Neuron (in vitro differentiated cells): Measurements from ENCODE around the gene STK10.
"Not testable (repeated sequence)": the region's sequence is repeated elsewhere in the genome, so short reads cannot be mapped to it uniquely, and the experiment has no call there.

Experiments
- H2AFZ ChIP-seq: one replicate; pipeline ENCODE4 v1.6.1; 2013; ENCODE audit warnings: low read depth, mild to moderate bottlenecking, inconsistent platforms, low read length, moderate library complexity
- H3K27me3 ChIP-seq: one replicate; pipeline ENCODE4 v1.6.1; 2013; ENCODE audit warnings: low read length; ENCODE audit not compliant: insufficient read depth
- H3K36me3 ChIP-seq: one replicate; pipeline ENCODE4 v1.6.1; 2013; ENCODE audit warnings: low read length; ENCODE audit not compliant: insufficient read depth
- H3K4me1 ChIP-seq: one replicate; pipeline ENCODE4 v1.6.1; 2013; ENCODE audit warnings: low read length; ENCODE audit not compliant: insufficient read depth
- H3K4me3 ChIP-seq: 2 replicates; pipeline ENCODE4 v1.5.1; 2013; ENCODE audit warnings: mild to moderate bottlenecking, low read length, moderate library complexity
- H3K9me3 ChIP-seq: one replicate; pipeline ENCODE4 v1.6.1; 2013; ENCODE audit warnings: low read length

STK10 gene

DNA sequence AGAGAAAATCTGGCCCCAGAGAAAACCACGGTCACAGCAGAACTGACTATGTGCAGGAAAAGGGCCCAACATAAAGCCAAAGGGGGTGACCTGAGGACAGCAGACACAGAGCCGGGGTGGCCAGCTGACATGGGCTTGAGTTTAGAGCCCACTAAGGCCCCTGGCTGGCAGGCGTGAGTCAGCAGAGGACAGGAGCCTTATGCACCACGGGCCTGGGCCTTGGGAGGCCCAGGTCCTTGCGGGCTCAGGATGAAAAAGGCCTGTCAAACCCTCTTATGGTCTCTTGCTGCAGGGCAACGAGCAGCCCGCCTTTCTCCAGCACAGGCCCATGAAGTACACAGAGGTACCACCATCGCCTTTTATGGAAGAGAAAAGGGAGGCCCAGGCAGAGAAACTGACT lies 19.7 kb downstream of the STK10 start:
- no peaks in the 10 kb centered on the region for H3K36me3 ChIP-seq
- H3K9me3 ChIP-seq, result no peaks in the 10 kb centered on the region
- H3K27me3 ChIP-seq, result no peaks in the 10 kb centered on the region
- H3K4me3 ChIP-seq, result no peak overlapping the region
- peaks cover 8% of the 10 kb centered on the region for H3K4me1 ChIP-seq
- H2AFZ ChIP-seq, result no peak overlapping the region

DNA sequence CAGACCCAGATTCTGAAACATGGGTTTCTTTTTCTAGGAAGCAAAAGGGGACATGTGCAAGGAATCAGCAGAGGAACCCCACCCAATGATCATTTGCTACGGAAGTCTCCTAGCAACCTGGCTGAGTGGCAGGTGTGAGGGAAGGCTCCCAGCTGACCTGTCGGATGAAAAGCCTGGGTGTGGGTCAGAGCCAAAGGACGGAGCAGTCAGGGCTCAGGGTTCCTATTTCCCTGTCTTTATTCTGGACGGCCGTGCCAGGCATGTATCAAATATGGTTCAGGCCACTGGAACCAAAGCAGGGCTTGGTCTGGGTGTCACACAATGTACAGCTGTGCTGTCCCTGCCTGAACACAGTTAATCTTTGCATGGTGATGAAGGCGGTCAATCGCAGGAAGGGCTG lies 20.1 kb downstream of the STK10 start:
- Histone ChIP-seq H3K27me3 (no peaks in the 10 kb centered on the region), H2AFZ (no peak overlapping the region), H3K9me3 (no peaks in the 10 kb centered on the region)

DNA sequence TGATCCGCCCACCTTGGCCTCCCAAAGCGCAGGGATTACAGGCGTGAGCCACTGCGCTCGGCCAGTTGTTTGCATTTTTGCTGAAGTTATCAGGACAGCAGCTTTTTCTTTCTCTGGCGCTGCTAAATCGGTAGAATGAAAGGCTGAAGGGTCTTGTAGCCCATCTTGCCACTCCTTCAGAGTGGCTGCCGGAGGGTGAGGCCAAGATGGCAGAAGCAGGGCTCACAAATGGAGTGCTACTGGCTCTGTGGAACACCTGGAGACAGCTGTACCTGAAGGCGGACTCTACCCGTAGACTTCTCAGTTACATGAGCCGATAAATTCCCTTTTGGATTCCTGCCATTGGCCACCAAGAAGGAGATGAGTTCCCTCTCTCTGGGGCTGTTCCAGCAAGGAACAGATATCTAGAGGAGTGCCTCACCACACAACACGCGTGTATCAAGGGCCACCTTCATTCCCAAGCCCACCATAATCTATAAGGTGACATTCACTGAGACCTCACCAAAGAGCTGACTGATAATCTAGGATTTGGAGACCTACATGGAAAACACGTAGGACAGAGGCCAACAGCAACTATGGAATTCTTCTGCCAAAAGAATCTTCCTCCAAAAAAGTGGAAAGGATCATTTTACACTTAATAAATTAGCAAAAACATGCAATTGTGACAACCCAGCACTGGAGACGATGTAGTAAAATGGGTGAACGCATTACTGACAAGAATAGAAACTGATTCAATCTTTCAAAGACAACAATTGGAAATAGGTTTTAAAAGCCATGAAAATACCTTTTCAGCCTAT lies 21.8 kb downstream of the STK10 start:
- Histone ChIP-seq H3K4me3 (no peak overlapping the region), H3K9me3 (no peaks in the 10 kb centered on the region), H3K27me3 (no peaks in the 10 kb centered on the region), H3K36me3 (no peaks in the 10 kb centered on the region), H2AFZ (no peak overlapping the region), H3K4me1 (peaks cover 8% of the 10 kb centered on the region)

More for the DNA sequence above, 20.1 kb downstream of the STK10 start:
- peaks cover 8% of the 10 kb centered on the region for H3K4me1 ChIP-seq
- no peaks in the 10 kb centered on the region for H3K36me3 ChIP-seq
- no peak overlapping the region for H3K4me3 ChIP-seq

DNA sequence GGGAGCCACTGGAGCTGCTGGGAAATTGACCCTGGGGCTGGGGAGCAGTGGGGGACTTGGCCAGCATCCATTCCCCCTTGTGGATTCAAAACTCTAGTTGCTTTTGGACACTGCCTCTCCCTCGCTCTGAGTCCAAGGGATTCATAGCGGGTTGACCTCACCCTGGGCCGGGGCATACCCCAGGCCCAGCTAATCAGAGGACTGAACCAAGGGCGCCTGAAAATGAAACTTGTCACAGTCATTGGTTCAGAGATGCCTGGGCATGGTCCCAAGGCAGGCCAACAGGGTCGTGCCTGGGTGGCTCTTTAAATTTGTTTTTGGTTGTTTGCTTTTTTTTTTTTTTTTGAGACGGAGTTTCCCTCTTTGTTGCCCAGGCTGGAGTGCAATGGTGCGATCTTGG lies 22.6 kb downstream of the STK10 start:
- H2AFZ ChIP-seq, result no peak overlapping the region
- H3K9me3 ChIP-seq, result no peaks in the 10 kb centered on the region
- no peaks in the 10 kb centered on the region for H3K36me3 ChIP-seq
- no peak overlapping the region for H3K4me3 ChIP-seq
- H3K27me3 ChIP-seq, result no peaks in the 10 kb centered on the region
- peaks cover 8% of the 10 kb centered on the region for H3K4me1 ChIP-seq

DNA sequence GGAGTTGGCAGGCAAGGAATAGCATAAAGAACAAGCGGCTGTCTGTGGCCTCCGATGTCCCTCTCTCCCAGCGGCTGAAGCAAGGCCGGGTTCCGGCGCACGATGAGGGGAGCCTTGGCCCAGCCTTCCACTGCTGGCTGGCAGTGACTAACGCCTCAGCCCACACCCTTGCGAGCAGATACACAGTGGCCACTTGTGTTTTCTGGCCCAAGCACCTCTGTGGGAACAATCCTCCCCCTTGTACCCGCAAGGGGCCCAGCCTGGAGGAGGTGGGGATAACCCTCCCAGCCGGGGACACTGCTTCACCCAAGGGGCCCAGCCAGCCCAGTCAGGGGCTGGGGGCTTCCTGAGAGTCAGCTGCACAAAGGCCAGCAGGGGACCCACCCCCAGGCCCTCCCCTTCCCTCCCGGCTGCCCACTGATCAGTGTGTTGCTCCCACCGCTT lies 23.2 kb downstream of the STK10 start:
- no peak overlapping the region for H2AFZ ChIP-seq
- no peak overlapping the region for H3K4me3 ChIP-seq
- peaks cover 8% of the 10 kb centered on the region for H3K4me1 ChIP-seq
- no peaks in the 10 kb centered on the region for H3K9me3 ChIP-seq
- no peaks in the 10 kb centered on the region for H3K36me3 ChIP-seq
- no peaks in the 10 kb centered on the region for H3K27me3 ChIP-seq

DNA sequence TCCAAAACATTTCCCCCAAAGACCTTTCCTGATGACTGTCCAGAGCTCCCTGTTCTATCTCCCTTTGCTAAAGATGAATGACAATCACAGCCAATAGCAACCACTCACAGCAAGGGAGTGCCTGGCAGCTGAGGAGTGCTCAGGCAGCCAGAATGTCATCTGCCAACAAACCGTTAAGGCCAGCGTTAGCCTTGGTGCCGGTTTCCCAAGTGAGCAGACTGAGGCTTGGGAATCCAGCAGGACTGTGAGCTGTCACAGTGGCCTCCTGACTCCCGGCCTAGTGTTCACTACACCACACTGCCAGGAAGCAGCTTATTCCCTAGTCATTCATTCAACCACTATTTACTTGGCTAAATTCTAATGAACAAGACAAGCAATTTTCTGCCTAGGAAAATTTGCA lies 24.7 kb downstream of the STK10 start:
- Histone ChIP-seq H3K36me3 (no peaks in the 10 kb centered on the region), H3K4me1 (peaks cover 8% of the 10 kb centered on the region), H3K4me3 (no peak overlapping the region), H3K27me3 (no peaks in the 10 kb centered on the region), H2AFZ (no peak overlapping the region), H3K9me3 (no peaks in the 10 kb centered on the region)

DNA sequence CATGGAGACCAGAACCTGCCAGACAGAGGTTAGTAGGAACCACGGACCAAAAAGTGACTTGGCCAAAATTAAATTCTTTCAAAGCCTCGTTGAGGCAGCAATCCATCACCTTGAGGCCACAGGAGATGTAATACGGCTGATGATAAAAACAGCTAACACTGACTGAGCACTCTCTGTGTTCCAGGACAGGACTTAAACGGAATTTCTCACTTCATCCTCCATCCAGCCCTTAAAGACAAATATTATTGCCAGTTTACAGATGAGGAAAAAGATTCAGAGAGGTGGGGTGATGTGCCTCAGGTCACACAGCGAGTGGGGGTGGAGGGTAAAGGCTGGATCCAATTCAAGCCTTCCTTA lies 25.1 kb downstream of the STK10 start:
- Histone ChIP-seq H3K9me3 (no peaks in the 10 kb centered on the region), H2AFZ (no peak overlapping the region), H3K36me3 (no peaks in the 10 kb centered on the region), H3K4me1 (peaks cover 4% of the 10 kb centered on the region), H3K4me3 (no peak overlapping the region), H3K27me3 (no peaks in the 10 kb centered on the region)

DNA sequence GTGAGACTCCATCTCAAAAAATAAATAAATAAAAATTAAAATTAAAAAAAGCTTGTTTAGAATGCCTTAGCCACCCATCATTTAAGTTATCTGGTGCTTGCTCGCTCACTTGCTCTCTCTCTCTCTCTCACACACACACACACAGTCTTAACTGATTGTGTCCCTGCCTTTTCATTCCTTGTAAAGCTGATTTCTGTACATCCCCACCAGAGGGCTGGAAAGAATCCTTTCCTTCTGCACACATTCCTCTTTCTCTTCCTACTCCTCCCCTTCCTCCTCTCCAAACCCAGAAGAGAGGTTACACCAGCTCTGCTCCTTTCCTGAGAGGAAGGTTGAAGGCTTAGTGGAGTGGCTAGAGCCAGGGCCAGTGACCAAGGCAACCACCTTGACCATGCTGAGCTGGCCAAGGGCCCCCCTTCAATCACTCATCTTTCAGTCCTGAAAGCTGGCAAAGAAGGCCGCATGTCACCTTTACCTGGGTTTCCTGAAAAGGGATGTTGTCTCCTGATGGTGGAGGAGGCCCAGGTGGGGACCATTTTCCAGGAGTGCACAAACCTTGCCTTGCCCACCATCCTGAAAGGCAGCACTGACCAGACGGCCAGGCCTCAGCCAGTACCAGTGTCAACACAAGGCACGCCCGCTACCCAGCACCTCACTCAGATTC lies 25.6 kb downstream of the STK10 start:
- Histone ChIP-seq H3K36me3 (no peaks in the 10 kb centered on the region), H3K9me3 (no peaks in the 10 kb centered on the region), H2AFZ (no peak overlapping the region), H3K27me3 (no peaks in the 10 kb centered on the region), H3K4me1 (peaks cover 2% of the 10 kb centered on the region), H3K4me3 (no peak overlapping the region)

DNA sequence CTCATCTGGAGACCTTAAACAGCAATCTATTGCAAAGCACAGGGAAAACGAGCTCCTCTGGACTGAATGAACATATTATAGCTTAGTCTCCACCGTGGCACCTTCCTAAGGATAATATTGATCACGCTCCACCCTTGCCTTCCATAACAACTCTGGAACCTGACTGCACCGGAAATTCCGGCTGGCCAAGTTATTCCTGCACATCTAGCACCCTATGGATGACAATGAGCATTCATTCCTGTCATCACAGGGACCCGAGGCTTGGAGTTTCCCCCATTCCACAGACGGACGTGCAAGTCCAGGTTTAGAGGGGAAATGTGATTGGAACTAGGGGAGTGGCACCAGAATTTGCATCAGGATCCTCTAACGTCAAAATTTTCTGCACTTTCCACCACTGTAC lies 27.5 kb downstream of the STK10 start:
- no peak overlapping the region for H3K4me3 ChIP-seq
- H3K9me3 ChIP-seq, result no peaks in the 10 kb centered on the region
- H3K4me1 ChIP-seq, result no peaks in the 10 kb centered on the region
- H2AFZ ChIP-seq, result no peak overlapping the region
- H3K36me3 ChIP-seq, result no peaks in the 10 kb centered on the region
- H3K27me3 ChIP-seq, result no peaks in the 10 kb centered on the region

DNA sequence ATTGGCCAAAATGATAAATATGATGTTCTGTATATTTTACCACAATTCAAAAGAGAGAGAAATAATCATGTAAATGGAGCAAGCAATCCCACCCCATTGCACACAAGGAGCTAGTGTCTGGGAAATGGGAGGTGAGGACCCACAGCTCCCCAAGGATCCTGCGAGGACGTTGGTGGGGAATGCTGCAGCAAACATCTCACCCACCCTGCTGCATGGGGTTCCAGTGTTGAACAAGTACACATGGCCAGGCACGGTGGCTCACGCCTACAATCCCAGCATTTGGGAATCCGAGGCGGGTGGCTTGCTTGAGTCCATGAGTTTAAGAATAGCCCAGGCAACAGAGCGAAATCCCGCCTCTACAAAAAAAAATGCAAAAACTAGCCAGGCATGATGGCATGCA lies 29.0 kb downstream of the STK10 start:
- Histone ChIP-seq H3K9me3 (peaks cover 2% of the 10 kb centered on the region), H2AFZ (no peak overlapping the region), H3K4me1 (no peaks in the 10 kb centered on the region), H3K27me3 (no peaks in the 10 kb centered on the region), H3K4me3 (no peak overlapping the region), H3K36me3 (no peaks in the 10 kb centered on the region)

DNA sequence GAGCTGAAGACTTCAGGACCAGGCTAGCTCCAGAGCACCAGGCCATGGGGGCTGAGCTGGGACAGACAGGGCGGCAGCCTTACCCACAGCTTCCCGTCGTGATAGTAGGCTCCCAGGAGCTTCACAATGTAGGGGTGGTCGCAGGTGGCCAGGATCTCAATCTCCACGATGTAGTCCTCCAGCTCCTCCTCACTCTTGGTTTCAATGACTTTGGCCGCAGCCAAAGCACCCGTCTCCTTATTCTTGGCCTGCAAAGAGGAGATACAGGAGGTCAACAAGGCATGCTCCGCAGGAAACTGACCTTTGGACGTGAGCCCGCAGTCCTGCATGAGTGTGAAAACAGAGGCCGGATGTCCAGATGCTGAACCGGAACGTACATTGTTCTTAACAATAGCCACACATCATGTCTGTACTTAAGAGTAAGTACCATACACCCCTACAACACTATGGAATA lies 31.5 kb downstream of the STK10 start:
- H2AFZ ChIP-seq, result no peak overlapping the region
- H3K27me3 ChIP-seq, result no peaks in the 10 kb centered on the region
- no peak overlapping the region for H3K4me3 ChIP-seq
- H3K9me3 ChIP-seq, result peaks cover 2% of the 10 kb centered on the region
- no peaks in the 10 kb centered on the region for H3K4me1 ChIP-seq
- peaks cover 2% of the 10 kb centered on the region for H3K36me3 ChIP-seq

DNA sequence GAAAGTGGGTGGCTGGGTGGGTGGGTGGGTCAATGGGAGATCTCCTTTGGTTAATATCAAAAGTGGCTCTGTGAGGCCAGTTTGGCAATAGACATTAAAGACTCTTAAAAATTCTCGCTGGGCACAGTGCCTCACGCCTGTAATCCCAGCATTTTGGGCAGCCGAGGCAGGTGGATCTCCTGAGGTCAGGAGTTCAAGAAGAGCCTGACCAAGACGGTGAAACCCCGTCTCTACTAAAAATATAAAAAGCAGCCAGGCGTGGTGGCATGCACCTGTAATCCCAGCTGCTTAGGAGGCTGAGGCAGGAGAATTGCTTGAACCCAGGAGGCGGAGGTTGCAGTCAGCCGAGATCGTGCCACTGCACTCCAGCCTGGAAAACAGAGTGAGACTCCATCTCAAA lies 32.9 kb downstream of the STK10 start:
- H2AFZ ChIP-seq, H3K4me1 ChIP-seq, H3K36me3 ChIP-seq, H3K4me3 ChIP-seq, H3K27me3 ChIP-seq, H3K9me3 ChIP-seq: not testable (repeated sequence)

DNA sequence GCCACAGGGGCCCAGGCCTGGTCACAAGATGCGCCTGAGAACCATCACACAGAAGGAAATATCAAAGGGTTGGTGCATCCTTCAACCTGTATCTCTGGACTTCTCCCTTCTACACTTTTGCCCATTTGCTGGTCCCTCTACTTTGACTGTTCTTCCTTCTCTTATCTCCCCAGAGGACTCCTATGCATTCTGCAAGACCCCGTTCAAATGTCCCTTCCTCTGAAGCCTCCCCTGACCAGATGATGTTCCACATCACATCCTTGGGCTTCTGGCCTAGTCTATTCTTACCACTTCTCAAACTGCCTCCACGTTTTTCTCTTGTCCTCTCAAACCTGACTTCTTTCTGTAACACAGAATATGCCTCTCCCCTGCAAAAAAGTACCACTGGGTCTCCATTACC lies 34.3 kb downstream of the STK10 start:
- Histone ChIP-seq H3K9me3 (peaks cover 2% of the 10 kb centered on the region), H3K4me3 (no peak overlapping the region)

More for the DNA sequence above, 34.3 kb downstream of the STK10 start:
- Histone ChIP-seq H3K4me1 (no peaks in the 10 kb centered on the region), H2AFZ (no peak overlapping the region), H3K36me3 (peaks cover 2% of the 10 kb centered on the region), H3K27me3 (no peaks in the 10 kb centered on the region)
